GM19351 (cell line): Measurements from ENCODE around the gene TMEM120B.

Source experiments
- ATAC-seq: cut with Tn5 transposase; IDR thresholded peaks from one replicate; pipeline ENCODE4 v1.9.1; 2021; ENCODE audit warnings: mild to moderate bottlenecking, moderate library complexity; ENCODE audit not compliant: unreplicated experiment

The TMEM120B gene

DNA sequence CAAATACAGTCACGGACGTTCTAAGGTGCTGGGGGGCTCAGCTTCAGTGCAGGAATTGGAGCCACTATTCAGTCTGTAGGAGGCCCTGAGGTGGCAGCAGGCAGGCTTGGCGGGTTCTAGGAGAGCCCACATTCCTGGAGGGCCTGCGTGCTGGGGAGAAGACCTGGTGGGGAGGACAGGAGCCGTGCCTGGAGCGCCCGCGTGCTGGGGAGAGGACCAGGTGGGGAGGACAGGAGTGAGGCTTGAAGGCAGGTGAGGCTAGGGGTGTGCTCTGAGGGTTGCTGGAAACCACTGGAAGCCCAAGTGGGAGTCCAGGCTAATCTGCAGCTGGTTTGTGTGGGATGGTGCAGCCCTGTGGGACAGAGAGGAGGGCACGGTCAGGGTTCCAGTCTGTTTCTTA lies 57.8 kb downstream of the TMEM120B start:
- ATAC-seq, result no peak

DNA sequence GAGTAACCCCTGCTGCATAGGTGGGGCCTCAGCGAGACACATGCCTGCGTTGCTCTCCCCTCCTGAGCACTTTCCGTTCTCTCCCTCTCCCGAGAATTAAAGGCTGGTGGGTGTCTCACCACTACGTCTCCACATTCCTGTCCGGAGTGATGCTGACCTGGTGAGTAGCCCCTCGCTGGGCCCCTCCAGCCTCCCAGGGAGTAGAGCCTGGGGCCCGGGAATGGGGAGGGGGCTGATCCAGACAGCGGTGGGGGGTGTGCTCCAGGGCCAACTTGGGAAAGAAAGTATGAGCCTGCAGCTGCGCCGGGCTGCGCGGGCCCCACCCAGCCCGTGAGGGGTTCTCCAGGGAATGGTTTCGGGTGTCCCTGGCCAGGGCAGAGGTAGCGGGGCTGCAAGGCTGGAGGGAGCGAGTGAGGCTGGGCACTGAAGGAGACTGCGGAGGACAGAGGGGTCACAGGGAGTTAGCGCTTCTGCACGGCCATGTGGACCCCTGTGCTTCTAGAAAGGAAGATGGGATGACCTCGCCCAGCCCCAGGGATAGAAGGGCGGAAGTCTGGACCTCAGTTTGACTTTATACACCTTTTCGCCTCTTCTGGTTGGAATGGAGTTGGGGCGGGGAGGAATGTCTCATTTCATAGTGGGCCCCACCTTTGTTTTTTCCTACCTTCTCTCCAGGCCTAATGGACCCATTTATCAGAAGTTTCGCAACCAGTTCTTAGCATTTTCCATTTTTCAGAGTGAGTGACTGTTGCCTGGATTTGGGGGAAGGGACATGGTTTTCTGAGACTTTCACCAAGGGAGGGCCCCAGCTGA lies 58.5 kb downstream of the TMEM120B start:
- ATAC-seq, result no peak

GRCh38 chr12:121773011-121773777 lies 60.6 kb downstream of the TMEM120B start:
- ATAC-seq, result peak; percentile 78

DNA sequence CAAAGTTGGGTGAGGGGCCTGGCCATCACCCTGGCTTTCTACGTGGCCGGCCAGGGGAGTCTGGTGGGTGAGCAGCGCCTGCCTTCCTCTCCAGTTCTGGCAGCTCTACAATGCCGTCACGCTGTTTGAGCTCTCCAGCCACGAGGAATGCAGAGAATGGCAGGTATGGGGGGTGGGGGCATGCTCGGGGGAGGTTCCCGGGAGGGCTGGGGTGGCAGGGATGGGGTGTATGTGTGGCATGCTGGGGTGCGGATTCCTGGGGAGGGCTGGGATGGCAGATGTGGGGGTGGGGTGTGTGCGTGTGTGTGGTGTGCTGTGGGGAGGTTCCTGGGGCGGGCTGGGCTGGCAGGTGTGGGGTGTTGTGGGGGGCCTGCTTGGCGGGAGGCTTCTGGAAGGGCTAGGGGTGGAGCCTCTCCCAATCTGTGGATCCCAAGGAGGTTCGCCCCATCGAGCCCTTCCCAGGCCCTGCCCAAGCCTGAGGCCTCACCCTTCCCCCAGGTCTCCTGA lies 62.5 kb downstream of the TMEM120B start:
- no peak for ATAC-seq

GRCh38 chr12:121775501-121775900 lies 62.9 kb downstream of the TMEM120B start:
- no peak for ATAC-seq

- ATAC-seq, result no peak
Observed at GRCh38 chr12:121776190-121777098, 63.9 kb downstream of the TMEM120B start.

DNA sequence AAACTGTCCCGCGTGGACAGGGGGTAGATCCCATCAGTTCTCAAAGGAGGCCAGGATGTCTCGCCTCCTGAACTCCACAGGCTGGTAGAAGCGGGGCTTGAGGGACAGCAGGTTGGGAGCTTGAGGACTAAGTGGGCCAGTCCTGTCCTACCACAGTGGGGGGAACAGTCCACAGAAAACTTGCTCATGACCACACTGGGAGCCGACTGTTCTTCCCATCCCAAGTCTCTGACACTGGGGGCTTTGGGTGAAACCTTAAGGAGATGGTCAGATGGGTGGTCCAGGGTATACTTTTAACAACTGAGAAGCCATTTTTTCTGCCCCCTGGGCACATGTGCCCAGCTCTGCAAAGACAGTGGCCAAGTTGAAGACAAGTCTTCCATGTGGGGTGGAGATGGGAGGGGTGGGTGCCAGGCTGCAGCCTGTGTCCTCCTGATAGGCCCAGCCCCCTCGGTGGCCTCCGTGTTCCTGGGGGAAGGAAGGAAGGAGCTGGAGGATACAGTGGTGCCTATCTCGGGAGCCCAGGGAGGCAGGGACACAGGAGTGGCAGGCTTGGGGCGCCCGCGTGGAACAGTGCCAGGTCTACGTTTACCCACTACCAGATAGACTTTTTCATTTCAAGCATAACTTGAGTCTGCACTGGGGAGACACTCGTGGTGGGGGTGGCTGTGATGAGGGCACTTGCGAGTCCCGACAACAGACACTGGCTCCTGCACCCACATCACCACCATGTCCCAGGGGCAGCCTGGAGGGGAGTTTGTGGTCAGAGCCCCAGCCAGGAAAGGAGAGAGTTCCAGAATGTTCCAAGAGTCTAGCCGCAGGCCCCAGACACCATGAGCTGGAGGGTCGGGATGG lies 66.2 kb downstream of the TMEM120B start:
- ATAC-seq, result no peak

- ATAC-seq, result no peak
Observed at GRCh38 chr12:121779422-121779895, 66.9 kb downstream of the TMEM120B start.

- ATAC-seq, result no peak
Observed at GRCh38 chr12:121780429-121780828, 67.9 kb downstream of the TMEM120B start.

GRCh38 chr12:121781484-121781997 lies 69.0 kb downstream of the TMEM120B start:
- peak; percentile 28 for ATAC-seq

DNA sequence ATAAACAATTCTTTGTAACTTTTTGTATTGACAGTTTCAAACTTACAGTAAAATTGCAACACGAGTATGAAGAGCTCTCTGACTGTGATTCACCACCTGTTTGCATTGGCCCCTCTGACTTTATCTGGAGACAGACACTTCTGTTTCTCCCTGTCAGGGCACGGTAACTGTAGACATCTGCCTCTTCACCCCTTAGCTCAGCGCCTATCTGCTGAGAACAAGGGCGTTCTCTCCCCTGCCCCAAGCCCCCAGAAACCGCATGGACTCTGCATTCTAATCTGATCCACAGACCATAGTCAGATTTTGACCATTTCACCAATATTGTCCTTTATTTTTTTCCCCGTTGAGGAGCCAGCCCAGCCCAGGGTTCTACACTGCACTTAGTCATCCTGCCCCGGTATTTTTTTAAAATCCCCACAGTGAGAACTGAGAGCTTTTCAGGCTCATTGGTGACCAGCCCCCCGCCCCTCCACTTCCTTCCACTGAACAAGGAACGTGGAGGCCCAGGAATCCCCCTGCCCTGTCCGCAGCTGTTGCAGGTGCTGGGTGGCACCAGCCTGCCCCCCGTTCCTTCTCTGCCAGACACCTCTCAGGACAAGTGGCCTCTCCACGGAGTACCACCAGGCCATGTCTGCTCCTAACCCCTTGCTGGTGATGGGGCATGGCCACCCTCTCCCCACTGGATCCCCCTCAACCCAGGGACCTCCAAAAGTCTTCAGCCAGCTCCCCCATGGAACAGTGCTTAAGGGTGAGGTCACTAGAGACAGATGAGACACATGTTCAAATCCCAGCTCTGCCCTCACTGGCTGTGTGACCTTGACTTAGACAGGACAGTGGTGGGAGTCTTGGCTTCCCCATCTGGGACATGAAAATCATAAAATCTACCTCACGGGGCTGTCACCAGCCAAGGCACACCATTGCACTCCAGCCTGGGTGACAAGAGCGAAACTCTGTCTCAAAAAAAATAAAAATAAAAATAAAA lies 69.7 kb downstream of the TMEM120B start:
- peak; percentile 59 for ATAC-seq

GRCh38 chr12:121783766-121784165 lies 71.2 kb downstream of the TMEM120B start:
- ATAC-seq, result no peak

- ATAC-seq, result no peak
Observed at GRCh38 chr12:121784460-121784859, 71.9 kb downstream of the TMEM120B start.

DNA sequence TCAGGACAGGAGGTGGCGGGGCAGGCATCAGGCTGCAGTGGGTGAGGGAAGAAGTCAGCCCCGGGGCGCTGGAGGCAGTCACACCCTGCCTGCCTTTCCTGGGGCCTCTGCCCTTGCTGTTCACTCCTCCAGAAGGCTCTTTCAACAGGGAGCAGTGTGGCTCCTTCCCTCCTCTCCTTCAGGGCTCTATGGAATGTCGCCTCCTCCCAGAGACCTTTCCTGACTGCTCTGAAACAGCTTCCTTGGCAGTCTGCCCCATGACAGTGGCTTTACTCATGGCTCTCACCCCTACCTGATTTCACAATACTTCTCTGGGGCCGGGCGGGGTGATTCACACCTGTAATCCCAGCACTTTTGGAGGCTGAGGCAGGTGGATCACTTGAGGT lies 73.9 kb downstream of the TMEM120B start:
- ATAC-seq, result no peak

DNA sequence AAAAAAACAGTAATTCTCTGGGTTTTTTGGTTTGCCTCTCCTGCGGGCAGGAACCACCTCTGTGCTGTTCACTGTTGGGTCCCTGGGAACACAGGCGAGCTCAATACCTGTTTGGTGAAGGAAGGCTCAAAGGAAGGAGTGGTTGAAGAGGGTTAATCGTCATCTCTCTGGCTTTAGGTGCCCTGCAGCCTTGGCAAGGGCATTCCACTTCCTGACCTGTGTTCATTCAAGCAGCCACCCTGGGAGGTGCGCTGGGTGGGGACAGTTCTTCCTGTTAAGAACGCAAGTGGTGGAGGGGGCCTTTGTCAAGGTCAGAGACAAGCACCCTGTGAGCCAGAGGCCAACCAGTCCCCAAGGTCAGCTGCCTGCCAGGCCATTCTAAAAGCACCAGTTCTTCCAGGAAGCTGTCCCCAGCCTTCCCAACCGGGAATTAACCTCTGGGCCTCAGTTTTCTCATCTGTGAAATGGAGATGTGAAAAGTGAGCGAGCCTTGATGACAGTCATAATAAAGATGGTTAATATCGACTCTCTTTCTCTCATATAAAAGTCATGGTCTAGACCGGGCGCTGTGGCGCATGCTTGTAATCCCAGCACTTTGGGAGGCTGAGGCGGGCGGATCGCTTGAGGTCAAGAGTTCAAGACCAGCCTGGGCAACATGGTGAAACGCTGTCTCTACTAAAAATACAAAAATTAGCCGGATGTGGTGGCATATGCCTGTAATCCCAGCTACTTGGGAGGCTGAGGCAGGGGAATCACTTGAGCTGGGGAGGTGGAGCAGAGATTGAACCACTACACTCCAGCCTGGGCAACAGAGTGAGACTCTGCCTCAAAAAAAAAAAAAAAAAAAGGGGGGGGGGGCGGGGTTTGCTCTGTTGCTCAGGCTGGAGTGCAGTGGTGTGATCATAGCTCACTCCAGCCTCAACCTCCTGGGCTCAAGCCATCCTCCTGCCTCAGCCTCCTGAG lies 74.8 kb downstream of the TMEM120B start:
- no peak for ATAC-seq

- ATAC-seq, result no peak
Observed at GRCh38 chr12:121788176-121788818, 75.7 kb downstream of the TMEM120B start.
